ENCODE data around the gene C16orf46.
"Not testable (repeated sequence)": the region's sequence is repeated elsewhere in the genome, so short reads cannot be mapped to it uniquely, and the experiment has no call there.

C16orf46 gene

DNA sequence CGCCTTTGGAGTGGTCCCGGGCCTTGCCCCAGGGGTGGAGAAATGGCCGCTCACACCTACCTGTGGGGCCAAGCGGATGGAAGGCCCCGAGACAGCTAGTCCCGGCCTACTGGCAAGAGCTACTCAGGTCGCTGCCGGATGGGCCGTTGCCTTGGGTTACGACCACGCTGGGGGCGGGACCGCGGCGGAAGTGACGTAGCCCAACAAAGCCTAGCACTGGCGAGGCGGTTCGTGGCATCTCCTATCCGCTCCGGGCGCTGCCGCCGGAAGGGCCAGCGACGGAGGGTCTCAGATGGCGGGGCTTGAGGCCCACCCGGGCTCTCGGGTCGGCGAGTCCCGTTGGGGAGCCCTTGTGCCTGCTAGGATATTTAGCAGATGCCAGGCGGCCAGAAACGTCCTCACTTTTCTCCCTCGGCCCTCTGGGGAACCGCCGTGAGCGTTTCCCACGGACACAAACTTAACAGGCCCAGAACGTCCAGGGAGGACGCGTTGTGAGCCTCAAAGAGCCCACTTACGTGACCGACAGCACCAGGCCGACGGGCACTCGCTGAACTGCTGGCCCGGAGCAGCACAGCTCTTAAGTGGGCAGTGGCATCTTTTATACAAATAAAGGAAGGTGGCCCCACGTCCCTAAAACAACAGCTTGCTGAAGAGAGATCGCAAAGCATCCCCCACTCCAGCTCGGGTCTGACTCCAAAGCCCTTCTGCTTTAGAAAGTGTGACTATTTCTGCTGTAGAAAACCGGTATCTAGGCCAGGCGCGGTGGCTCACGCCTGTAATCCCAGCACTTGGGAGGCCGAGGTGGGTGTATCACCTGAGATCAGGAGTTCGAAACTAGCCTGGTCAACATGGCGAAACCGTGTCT, at the start of gene C16orf46:
TSS of gene C16orf46 (minus strand) at position 163 of the 865 bp plus-strand sequence. CDS start 13,283 bp downstream, outside the sequence.
- peak; percentile 81 to 94 for DNase-seq

DNA sequence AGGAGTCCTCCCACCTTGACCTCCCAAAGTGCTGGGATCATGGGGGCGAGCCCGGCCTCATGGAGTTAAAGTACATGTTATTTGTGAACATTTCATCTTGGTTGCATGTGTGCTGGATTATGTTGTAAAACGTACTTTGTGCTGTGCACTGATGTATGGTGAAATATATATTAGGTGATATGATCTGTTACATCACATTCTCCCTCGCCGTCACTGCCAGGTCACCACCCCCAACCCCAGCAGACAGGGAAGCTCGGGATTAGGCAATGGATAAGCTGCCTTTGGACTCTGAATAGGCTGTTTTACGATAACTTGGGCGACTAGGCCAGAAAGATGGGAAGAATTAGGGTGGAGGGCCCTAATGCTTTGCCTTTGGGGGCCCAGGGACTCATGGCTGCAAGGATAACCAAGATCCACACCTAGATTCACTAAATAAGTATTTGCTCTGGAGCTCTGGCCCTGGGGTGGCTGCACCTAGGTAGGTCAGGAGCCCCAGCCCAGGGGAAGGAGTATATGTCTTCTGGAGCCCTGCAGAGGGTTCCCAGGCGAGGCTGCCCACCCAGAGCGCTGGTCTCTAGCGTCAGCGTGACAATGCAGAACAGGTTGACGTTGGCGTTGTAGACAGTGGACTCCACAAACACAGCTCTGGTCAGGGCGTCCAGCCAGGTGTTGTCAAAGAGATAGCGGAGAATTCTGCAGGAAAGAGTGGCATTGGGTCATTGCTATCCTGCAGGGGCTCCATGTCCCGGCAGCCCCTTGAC, 46.2 kb upstream of the C16orf46 start:
- no peak for DNase-seq

DNA sequence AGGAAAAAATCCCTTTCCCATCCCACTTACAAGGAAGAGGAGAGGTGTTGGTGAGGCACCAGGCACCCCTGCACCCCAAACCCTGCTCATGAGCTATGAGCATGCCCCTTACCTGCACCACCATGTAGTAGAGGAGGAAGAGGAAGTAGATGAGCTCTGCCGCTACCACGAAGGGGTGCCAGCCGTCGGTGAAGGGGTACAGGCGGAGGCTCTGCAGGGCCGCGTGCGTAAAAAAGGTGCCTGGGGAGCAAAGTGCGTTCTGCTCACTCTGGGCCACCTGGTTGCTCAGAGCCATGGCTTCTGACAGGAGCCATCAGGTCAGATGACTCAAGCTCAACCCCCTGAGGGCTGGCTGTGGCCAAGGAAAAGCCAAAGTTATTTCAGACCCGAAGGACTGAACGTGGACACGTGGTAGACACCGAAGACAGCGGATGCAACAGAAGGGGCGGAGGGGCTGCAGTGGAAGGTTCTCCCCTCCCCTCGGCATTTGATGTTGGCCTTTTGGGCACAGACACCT, 44.5 kb upstream of the C16orf46 start:
- DNase-seq: no peak

- DNase-seq: no peak
Observed at GRCh38 chr16:81117436-81117835, 40.4 kb upstream of the C16orf46 start.

DNA sequence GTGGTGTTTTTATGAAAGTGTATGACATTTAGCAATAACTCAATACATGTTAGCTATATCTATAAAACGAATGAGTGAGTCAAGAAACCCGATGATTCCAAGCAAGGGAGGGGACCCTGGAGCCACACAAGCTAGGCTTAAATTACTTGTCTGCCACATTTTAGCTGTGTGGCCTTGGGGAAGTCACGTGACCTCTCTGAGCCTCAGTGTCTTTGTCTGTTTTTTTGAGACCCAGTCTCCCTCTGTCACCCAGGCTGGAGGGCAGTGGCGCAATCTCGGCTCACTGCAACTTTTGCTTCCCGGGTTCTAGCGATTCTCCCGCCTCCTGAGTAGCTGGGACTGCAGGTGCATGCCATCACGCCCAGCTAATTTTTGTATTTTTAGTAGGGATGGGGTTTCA, 39.2 kb upstream of the C16orf46 start:
- no peak for DNase-seq

DNA sequence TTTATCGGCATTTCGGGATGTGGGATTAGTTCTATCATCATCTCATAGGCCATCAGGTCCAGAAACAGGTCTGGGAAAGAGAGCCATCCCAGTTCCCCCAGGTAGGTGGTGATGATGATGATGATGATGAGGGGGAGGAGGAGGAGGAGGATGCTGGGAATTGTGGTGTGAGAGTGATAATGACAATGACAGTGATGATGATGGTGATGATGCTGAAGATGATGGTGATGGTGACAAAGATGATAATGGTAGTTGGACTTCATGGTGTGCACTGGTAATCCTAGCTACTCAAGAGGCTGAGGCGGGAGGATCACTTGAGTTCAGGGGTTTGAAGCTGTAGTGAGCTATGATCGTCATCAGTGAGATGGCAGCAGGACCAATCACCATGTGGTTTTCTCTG, 35.4 kb upstream of the C16orf46 start:
- DNase-seq: no peak

GRCh38 chr16:81109274-81109673, 32.2 kb upstream of the C16orf46 start:
- DNase-seq: not testable (repeated sequence)

DNA sequence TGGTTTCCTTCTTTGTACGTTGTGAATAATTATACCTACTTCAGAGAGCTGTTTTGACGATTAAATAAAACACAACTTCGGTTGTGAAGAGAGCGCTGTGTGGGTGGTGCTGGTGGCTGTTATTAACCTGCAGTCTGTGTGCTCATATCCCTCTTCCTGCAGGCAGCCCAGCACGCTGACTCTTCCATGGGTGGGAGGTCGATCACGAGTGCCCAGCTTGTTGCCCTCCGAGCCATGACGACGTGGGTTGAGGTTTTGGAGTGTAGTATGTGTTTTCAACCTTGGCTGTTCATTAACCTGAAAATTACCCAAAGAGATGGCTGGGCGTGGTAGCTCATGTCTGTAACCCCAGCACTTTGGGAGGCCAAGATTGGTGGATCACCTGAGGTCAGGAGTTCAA, 30.5 kb upstream of the C16orf46 start:
- DNase-seq: no peak

DNA sequence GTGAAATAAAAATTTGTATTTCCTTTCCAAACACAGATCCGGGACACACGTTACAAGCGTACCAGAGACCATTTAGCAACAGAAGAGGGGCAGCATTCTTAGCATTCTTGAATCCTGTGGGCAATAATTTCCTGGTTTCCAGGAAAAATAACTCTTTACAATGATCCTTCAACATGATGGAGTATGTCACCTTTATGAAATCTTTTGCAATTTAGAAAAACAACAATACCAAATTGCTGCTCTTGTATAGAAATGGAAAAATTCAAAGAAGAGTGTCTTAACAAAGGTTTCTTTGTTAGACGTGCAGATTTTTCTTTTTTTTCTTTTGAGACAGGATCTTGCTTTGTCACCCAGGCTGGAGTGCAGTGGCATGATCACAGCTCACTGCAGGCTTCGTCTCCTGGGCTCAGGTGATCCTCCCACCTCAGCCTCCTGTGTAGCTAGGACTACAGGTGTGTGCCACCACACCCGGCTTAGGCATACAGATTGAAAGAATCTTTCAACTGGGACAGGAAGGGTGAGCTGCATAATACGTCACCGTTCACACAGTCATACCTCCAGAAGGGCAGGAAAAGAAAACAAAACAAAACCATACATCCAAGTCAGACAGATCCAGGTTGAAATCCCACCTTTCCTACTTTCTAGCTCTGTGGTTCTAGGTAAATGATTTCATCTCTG, 29.9 kb upstream of the C16orf46 start:
- DNase-seq: no peak

DNA sequence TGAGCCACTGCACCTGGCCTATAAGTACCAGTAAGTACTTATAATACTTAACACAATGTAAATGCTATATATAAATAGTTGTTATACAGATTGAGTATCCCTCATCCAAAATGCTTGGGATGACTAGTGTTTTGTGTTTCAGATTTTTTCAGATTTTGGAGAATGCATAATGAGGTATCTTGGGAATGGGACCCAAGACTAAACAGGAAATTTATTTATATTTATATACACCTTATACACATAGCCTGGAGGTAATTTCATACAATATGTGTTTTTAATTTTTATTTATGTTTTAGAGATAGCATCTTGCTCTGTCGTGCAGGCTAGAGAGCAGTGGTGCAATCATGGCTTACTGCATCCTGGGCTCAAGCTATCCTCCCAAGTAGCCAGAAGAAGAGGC, 28.9 kb upstream of the C16orf46 start:
- DNase-seq: no peak

DNA sequence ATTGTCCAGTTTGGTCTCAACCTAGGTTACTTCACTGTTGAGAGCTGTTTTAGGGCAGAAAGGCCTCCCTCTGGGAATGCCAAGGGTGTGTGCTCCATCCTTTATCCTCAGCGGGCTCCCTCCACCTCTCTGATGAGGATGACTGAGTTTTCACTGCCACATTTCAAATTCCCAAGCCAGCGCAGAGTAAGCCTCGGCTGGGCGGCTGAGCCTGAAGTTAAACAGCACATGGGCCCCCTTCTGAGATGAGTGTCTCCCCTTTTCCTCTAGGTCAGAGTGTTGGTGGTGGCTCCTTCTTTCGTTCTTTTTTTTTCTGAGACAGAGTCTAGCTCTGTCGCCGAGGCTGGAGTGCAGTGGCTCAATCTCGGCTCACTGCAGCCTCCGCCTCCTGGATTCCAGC, 24.7 kb upstream of the C16orf46 start:
- no peak for DNase-seq

- no peak for DNase-seq
Observed at GRCh38 chr16:81099958-81100357, 22.9 kb upstream of the C16orf46 start.

- DNase-seq: no peak
Observed at GRCh38 chr16:81097230-81097629, 20.2 kb upstream of the C16orf46 start.

GRCh38 chr16:81096715-81097208, 19.7 kb upstream of the C16orf46 start:
- DNase-seq: no peak

GRCh38 chr16:81095953-81096714, 19.1 kb upstream of the C16orf46 start, which contains the start of gene GCSH:
GCSH (minus strand) TSS chr16:81096395; CDS start chr16:81096278, 117 bp downstream.
- peak; percentile 93 to 97 for DNase-seq

- no peak for DNase-seq
Observed at GRCh38 chr16:81095653-81095952, 18.6 kb upstream of the C16orf46 start.

- DNase-seq: no peak
Observed at GRCh38 chr16:81094771-81095251, 17.8 kb upstream of the C16orf46 start.

- no peak for DNase-seq
Observed at GRCh38 chr16:81088836-81089235, 11.8 kb upstream of the C16orf46 start.

DNA sequence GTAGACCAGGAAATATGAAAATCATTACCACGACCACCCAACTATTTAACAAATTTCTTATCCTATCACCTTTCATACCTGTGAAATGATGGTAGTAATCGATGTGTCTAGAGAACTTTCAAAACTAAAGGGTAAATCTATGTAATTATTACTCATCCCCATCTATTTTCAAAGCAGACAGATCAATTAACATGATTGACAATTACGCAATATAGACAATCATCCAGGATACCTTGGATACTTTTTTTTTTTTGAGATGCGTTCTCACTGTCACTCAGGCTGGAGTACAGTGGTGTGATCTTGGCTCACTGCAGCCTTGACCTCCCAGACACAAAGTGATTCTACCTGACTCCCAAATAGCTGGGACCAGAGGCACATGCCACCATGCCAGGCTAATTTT, 4.0 kb upstream of the C16orf46 start:
- DNase-seq: no peak

GRCh38 chr16:81080233-81080632, 3.2 kb upstream of the C16orf46 start:
- DNase-seq: no peak

DNA sequence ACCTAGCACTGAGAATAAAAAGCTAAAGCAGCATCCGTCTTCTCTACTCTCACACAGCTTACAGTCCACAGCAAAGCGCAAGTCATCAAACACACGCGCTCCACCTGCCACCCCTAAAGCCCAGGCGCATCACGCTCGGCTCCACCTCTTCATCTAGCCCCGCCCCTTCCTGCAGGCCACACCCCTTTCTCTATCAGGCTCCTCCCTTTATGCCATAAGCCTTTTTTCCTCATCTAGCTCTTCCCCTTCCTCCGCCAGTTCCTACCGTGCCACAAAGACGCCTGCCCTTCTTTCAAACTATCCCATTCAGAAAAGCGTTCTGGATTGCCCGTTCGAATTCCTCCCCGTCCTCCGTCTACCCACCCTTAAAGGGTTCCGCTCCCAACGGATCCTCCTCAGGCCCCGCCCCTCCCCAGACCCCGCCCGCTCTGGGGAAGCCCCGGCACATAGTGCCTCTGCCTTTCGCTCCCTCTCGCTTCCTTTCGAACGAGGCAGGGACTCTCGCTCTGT, 417 bp downstream of the C16orf46 start:
- peak; percentile 80 to 94 for DNase-seq
